OCI-LY3 (cell line): Measurements from ENCODE around the gene AKT3.

ENCODE experiments used
- EZH2phosphoT487 ChIP-seq: fragments of 200-600 bp; shearing (Covaris generic); IDR thresholded peaks from 2 replicates; pipeline ENCODE4 v1.6.1; 2018; ENCODE audit warnings: antibody characterized with exemption, mixed run types, low read depth
- TF ChIP-seq, protein P1 (sequence below): fragments of 200-600, 300-600 bp; sonication (generic); IDR thresholded peaks from 2 replicates; pipeline ENCODE4 v1.5.1; 2014; ENCODE audit warnings: antibody characterized with exemption, low read length, low read depth

GRCh38 chr1:243525085-243525487 lies 325.0 kb downstream of the AKT3 start:
- TF ChIP-seq, protein P1, sequence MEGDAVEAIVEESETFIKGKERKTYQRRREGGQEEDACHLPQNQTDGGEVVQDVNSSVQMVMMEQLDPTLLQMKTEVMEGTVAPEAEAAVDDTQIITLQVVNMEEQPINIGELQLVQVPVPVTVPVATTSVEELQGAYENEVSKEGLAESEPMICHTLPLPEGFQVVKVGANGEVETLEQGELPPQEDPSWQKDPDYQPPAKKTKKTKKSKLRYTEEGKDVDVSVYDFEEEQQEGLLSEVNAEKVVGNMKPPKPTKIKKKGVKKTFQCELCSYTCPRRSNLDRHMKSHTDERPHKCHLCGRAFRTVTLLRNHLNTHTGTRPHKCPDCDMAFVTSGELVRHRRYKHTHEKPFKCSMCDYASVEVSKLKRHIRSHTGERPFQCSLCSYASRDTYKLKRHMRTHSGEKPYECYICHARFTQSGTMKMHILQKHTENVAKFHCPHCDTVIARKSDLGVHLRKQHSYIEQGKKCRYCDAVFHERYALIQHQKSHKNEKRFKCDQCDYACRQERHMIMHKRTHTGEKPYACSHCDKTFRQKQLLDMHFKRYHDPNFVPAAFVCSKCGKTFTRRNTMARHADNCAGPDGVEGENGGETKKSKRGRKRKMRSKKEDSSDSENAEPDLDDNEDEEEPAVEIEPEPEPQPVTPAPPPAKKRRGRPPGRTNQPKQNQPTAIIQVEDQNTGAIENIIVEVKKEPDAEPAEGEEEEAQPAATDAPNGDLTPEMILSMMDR = no peak
- no peak for TF ChIP-seq EZH2phosphoT487
